ENCODE data around the gene UBP1.
"Not testable (repeated sequence)": the region's sequence is repeated elsewhere in the genome, so short reads cannot be mapped to it uniquely, and the experiment has no call there.

GRCh38 chr3:33459577-33459976 is 19.4 kb upstream of the UBP1 start:
- TF ChIP-seq, protein P1, sequence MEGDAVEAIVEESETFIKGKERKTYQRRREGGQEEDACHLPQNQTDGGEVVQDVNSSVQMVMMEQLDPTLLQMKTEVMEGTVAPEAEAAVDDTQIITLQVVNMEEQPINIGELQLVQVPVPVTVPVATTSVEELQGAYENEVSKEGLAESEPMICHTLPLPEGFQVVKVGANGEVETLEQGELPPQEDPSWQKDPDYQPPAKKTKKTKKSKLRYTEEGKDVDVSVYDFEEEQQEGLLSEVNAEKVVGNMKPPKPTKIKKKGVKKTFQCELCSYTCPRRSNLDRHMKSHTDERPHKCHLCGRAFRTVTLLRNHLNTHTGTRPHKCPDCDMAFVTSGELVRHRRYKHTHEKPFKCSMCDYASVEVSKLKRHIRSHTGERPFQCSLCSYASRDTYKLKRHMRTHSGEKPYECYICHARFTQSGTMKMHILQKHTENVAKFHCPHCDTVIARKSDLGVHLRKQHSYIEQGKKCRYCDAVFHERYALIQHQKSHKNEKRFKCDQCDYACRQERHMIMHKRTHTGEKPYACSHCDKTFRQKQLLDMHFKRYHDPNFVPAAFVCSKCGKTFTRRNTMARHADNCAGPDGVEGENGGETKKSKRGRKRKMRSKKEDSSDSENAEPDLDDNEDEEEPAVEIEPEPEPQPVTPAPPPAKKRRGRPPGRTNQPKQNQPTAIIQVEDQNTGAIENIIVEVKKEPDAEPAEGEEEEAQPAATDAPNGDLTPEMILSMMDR (IDR thresholded peaks at IDR 0.05; ENCODE audit: low read depth, low read length, poor library complexity, severe bottlenecking), result not testable (repeated sequence)
- TF ChIP-seq EZH2phosphoT487 (IDR thresholded peaks at IDR 0.05; ENCODE audit: borderline replicate concordance, low read length), result not testable (repeated sequence)

Measured in DOHH2 (cell line).